ENCODE results near the gene EHBP1.

GRCh38 chr2:62908145-62908544 lies 202.6 kb downstream of the EHBP1 start:
- TF ChIP-seq CTCF (conservative IDR thresholded peaks at IDR 0.05; ENCODE audit: low read depth in 2 of 2), result no peak
- no peak for TF ChIP-seq EZH2phosphoT487 (IDR thresholded peaks at IDR 0.05; ENCODE audit: unreplicated experiment)
- no peak for TF ChIP-seq REST (IDR thresholded peaks at IDR 0.05; ENCODE audit: unreplicated experiment)
- no peak for TF ChIP-seq EZH2 (IDR thresholded peaks at IDR 0.05; ENCODE audit: low read depth, unreplicated experiment)
- TF ChIP-seq CREB1 (CRISPR knock-in tag; IDR thresholded peaks at IDR 0.05; ENCODE audit: low read depth), result no peak
- no peak for TF ChIP-seq NANOG (IDR thresholded peaks at IDR 0.05; ENCODE audit: borderline replicate concordance)
- no peak for TF ChIP-seq POLR2AphosphoS5 (IDR thresholded peaks at IDR 0.05; ENCODE audit: low read depth)

Data from GM23338 (cell line).